Measurements from ENCODE around the gene ZNF141. TPM values are rescaled to one million over a fixed set of nuclear protein-coding genes. Genes with fewer than 3 reads are reported as not detected.

Gene ZNF141
- total RNA-seq, 1 donor from 2014 or later = 19.9 TPM

GRCh38 chr4:373062-373839 is 35.6 kb downstream of the ZNF141 start:
- TF ChIP-seq, protein P1, sequence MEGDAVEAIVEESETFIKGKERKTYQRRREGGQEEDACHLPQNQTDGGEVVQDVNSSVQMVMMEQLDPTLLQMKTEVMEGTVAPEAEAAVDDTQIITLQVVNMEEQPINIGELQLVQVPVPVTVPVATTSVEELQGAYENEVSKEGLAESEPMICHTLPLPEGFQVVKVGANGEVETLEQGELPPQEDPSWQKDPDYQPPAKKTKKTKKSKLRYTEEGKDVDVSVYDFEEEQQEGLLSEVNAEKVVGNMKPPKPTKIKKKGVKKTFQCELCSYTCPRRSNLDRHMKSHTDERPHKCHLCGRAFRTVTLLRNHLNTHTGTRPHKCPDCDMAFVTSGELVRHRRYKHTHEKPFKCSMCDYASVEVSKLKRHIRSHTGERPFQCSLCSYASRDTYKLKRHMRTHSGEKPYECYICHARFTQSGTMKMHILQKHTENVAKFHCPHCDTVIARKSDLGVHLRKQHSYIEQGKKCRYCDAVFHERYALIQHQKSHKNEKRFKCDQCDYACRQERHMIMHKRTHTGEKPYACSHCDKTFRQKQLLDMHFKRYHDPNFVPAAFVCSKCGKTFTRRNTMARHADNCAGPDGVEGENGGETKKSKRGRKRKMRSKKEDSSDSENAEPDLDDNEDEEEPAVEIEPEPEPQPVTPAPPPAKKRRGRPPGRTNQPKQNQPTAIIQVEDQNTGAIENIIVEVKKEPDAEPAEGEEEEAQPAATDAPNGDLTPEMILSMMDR (IDR thresholded peaks at IDR 0.05) = no peak
- ATAC-seq (no peak), DNase-seq (no peak)
- Histone ChIP-seq H3K4me1 (no peaks in the 10 kb centered on the region), H3K4me3 (no peak overlapping the region), H3K27me3 (no peaks in the 10 kb centered on the region), H3K9me3 (peaks cover 97% of the 10 kb centered on the region), H3K27ac (no peak overlapping the region), H3K36me3 (peaks cover 13% of the 10 kb centered on the region)
- intact Hi-C loops (cut with DNase I) = no loop called here

DNA sequence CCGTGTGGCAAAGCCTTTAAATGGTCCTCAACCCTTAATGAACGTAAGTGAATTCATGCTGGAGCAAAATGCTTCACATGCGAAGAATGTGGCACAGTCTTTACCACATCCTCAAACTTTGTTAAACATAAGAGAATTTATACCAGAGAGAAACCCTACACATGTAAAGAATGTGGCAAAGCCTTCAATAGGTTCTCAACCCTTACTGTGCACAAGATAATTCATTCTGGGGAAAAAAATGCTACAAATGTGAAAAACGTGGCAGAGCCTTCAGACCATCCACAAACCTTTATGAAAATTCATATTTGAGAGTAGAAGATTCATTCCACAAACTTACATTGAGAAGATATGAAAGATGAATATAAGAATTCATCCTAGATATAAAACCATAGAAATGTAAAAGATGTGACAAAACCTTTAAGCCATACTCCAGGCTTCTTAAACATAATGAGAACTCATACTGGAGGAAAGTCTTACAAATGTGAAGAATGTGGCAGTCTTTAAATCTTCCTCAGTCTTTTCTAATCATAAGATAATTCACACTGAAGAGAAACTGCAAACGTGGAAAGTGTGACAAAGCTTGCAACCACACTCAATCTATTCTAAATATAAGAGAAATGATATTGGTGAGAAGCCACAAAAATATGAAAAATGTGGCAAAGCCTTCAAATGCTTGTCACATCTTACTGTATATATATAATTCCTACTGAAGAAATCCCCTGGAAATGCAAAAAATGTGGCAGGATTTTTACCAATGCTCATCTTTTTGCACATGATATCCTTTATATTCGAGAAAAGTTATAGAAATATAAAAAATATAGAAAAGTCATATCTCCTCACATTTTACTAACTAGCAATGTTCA is 36.9 kb downstream of the ZNF141 start:
- no peak for DNase-seq
- TF ChIP-seq, protein P1 (IDR thresholded peaks at IDR 0.05) = no peak
- intact Hi-C loops (cut with DNase I) = no loop called here
- Histone ChIP-seq H3K4me3 (no peak overlapping the region), H3K27me3 (no peaks in the 10 kb centered on the region), H3K27ac (no peak overlapping the region), H3K36me3 (peaks cover 13% of the 10 kb centered on the region), H3K4me1 (no peaks in the 10 kb centered on the region), H3K9me3 (peaks cover 98% of the 10 kb centered on the region)
- no peak for ATAC-seq

- DNase-seq = no peak
- intact Hi-C loops (cut with DNase I) = no loop called here
- TF ChIP-seq, protein P1 (IDR thresholded peaks at IDR 0.05) = no peak
Measured at GRCh38 chr4:384311-385010, 46.8 kb downstream of the ZNF141 start.

DNA sequence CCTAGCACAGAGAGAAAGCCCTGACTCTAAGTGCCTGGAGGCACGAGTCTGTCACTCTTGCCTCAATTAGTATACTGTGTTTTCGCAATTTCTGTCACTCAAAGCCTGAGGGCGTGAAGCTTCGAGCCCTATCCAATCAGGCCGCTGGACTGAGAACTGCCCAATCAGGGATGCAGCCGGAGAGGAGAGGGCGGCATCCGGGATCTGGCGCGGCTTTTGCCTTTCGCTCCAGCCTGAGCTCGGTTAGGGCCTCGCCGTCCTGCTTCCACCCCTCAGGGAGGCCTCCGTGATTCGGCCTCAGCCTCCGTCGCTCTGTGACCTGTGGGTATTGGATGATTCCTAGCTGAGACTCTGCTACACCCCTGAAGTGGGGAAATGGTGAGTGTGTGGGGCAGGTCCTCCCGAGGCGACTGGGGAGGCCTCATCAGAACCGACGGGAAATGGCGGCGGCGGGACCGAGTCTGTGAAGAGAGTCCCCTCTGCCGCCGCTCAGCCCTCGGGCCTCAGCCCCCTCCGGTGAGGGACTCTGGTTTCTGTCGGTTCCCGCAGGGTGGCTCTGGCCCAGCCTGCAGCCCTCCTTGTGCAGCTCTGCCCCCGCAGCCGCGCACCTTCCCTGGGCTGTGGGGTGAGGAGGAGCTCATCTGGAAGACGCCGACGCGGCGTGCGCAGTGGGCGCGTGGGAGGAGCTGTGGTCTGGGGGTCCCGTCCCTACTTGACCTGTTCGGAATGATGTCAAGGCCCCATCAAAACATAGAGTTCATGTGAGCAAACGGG is 48.5 kb downstream of the ZNF141 start:
- intact Hi-C loops (cut with DNase I) = no loop called here
- ATAC-seq (no peak), DNase-seq (no peak)
- TF ChIP-seq, protein P1 (IDR thresholded peaks at IDR 0.05) = no peak
- H3K27me3 ChIP-seq = no peaks in the 10 kb centered on the region
- H3K9me3 ChIP-seq = peaks cover 71% of the 10 kb centered on the region
- no peaks in the 10 kb centered on the region for H3K36me3 ChIP-seq
- H3K4me1 ChIP-seq = no peaks in the 10 kb centered on the region
- no peak overlapping the region for H3K27ac ChIP-seq
- H3K4me3 ChIP-seq = no peak overlapping the region

More at GRCh38 chr4:384311-385010, 46.8 kb downstream of the ZNF141 start:
- no peaks in the 10 kb centered on the region for H3K27me3 ChIP-seq
- H3K36me3 ChIP-seq = no peaks in the 10 kb centered on the region
- H3K27ac ChIP-seq = no peak overlapping the region
- H3K4me3 ChIP-seq = no peak overlapping the region
- H3K4me1 ChIP-seq = no peaks in the 10 kb centered on the region
- H3K9me3 ChIP-seq = peaks cover 80% of the 10 kb centered on the region
- no peak for ATAC-seq

GRCh38 chr4:386708-387105 is 49.1 kb downstream of the ZNF141 start:
- H3K27me3 ChIP-seq = no peaks in the 10 kb centered on the region
- no peak overlapping the region for H3K27ac ChIP-seq
- H3K9me3 ChIP-seq = peaks cover 66% of the 10 kb centered on the region
- ATAC-seq (no peak), DNase-seq (no peak)
- no peak overlapping the region for H3K4me3 ChIP-seq
- no peaks in the 10 kb centered on the region for H3K4me1 ChIP-seq
- no peaks in the 10 kb centered on the region for H3K36me3 ChIP-seq
- TF ChIP-seq, protein P1 (IDR thresholded peaks at IDR 0.05) = no peak
- intact Hi-C loops (cut with DNase I) = no loop called here
